Hippocampal formation (tissue), 2 donors: ENCODE data around the gene CLCNKA.
"Not testable (repeated sequence)": the region's sequence is repeated elsewhere in the genome, so short reads cannot be mapped to it uniquely, and the experiment has no call there.

Experiments
- DNase-seq, 2 donors: peaks; one replicate each; lab custom pipeline; 2025; lab: John Stamatoyannopoulos, UW

The CLCNKA gene

DNA sequence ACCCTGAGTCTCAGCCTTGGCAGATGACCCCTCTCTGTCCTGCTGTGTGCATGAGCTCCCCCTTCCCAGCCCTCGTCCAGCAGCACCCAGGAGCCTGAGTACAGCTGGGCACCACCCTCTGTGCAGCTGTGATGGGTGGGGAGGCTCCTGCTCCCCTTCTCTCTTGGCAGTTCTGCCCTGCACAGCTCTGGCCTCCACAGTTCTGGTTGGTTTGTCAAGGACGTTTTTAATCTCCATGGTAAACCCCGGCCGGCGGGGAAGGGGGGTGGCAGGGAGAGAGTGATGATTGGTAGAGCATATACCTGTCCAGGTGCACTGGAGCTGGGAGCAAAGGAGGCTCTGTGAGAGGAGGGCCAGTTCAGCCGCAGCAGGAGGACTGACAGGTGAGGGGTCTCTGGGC, at the start of gene CLCNKA:
TSS of gene CLCNKA (plus strand) at position 356 of the 400 bp plus-strand sequence. CDS start 584 bp downstream, outside the sequence.
- no peak for DNase-seq

DNA sequence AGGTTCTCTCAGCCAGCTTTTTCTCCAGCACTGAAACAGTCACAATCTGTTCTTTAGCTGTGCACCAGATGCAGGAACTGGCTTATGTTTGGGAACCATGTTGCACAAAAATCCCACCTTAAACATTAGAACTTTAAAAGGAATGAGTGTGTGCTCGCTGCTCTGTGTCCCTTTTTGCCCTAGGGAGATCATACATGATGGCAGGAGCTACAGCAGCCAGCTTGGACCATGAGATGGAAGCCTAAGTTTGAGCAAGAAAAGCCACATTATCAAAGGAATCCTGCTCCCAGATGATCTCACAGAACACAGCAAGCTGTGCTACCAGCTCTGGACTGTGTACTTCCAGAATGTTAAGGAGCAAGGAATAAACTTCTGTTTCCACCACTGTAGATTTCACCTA, 49.4 kb upstream of the CLCNKA start:
- no peak for DNase-seq

DNA sequence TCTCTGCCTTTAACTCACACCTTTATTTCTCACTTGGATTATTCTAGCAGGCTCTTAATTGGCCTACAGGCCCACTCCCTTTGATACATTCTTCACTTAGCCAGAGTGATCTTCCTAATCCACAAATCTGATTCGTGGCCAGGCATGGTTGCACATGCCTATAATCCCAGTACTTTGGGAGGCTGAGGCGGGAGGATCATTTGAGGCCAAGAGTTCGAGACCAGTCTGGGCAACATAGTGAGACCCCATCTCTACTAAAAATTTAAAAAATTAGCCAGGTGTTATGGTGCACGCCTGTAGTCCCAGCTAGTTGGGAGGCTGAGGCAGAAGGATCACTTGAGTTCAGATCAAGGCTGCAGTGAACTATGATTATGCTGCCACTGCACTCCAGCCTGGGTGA, 48.1 kb upstream of the CLCNKA start:
- DNase-seq, result no peak

DNA sequence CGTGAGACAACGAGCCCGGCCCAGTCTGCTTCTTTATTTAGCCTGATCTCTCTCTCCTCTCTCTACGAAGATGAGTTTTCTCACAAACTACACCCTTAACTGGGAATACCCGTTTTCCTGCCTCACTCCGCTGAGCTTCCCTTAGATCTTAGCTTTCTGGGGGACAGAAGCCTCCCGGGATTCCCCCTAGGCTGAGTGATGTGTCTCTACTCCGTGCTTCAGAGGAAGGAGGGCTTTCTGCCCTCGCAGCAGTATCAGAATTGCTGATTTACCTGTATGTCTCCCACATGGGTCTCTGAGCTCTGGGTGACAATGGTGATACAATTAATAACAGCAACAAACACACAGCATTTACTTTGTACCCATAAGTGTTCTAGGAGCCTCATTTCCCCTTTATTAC, 47.0 kb upstream of the CLCNKA start:
- DNase-seq, result no peak

DNA sequence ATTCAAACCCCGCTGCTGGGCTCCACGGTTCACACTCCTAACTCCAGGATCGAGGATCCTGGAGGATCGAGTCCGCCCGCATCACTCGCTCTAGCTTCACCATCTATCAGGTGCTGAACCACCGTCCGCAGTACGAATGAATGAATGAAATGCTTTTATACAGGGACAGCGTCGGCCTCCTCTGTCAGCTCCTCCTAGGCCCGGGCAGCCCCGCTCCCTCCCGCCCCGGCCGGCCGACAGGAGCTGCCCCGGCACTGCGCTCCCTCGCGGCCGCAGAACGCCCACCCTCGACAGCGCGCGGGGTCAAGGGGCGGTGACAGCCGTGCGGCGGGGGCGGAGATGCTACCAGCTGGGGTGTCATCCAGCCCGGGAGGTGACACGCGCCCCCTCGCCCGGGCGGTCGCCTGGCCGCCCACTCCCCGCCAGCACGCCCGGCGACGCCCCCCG, 46.5 kb upstream of the CLCNKA start:
- DNase-seq, result peak; percentile 51 to 79

DNA sequence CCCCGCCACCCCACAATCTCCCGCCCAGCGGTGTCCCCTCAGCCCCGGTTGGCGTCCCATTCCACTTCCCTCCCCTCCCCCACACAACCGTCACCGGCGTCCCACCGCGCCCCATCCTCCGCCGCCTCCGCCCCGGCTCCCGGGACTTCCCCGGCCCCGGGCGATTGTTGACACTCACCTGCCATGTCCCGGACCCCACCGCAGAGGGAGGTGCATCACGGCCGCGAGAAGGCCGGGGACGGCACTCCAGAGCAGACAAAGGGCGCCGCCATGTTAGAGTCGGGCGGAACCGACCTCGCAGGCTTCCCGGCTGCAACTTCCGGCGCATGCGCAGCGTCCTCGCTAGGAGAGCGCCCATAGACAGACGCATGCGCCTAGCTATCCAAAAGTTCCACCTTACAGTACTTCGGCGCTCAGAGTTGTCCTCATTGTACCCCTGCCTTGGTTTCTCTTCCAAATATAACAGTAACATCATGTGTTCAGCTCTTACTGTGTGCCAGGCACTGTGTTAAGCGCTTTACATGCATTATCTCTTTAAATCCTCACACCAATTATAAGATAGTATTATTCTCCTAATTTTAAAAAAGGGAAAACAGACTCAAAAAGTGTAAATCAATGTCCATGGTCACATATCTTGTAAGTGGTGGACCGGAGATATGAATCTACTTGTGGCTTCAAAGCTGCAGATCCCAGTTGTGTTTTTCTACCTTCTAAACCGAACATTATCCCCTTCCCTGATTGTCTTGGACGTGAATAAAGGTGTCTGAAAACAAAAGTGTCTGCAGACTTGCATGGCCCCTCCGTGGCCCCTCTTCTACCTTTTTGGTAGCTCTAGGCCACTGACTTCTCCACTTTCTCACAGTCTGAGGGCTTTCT, 45.8 kb upstream of the CLCNKA start, which contains the start of gene ZBTB17:
TSS of gene ZBTB17 (minus strand) at position 297 of the 876 bp plus-strand sequence. CDS start 27,606 bp downstream, outside the sequence.
- peak; percentile 83 to 90 for DNase-seq

DNA sequence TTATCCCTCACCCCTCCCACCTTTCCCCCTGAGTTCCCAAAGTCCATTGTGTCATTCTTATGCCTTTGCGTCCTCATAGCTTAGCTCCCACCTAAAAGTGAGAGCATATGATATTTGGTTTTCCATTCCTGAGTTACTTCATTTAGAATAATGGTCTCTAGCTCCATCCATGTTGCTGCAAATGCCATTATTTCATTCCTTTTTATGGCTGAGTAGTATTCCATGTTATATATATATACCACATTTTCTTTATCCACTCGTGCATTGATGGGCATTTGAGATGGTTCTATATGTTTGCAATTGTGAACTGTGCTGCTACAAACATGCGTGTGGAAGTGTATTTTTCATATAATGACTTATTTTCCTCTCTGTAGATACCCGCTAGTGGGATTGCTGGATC, 43.9 kb upstream of the CLCNKA start:
- DNase-seq, result not testable (repeated sequence)

DNA sequence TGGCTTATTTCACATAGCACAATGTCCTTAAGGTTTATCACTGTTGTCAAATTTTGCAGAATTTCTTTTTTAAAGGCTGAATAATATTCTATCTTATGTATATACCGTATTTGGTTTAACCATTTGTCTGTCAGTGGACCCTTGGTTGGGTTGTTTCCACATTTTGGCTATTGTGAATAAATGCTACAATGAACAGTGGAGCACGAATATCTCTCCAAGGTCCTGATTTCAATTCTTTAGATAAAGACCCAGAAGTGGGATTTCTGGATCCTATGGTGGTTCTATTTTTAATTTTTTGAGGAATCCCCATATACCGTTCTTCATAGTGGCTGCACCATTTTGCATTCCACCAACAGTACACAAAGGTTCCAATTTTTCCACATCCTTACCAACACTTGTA, 40.2 kb upstream of the CLCNKA start:
- no peak for DNase-seq

DNA sequence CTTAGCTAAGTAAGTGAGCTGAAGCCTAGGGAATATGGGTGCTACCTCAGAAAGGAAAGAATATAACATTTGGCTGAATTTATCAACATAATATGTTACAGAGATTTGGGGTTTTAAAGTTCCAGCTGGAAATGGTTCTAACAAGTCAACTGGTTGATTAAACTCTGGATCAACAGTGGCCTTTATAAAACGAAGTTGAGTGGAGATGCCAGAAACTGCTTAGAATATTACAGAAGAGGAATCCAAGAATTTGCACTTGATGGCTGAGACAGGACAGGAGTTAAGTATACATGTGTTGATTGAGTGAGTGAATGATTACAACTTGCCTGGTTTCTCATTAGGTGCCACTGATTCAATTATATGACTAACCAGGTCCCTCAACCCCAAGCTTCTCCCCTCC, 38.6 kb upstream of the CLCNKA start:
- no peak for DNase-seq

DNA sequence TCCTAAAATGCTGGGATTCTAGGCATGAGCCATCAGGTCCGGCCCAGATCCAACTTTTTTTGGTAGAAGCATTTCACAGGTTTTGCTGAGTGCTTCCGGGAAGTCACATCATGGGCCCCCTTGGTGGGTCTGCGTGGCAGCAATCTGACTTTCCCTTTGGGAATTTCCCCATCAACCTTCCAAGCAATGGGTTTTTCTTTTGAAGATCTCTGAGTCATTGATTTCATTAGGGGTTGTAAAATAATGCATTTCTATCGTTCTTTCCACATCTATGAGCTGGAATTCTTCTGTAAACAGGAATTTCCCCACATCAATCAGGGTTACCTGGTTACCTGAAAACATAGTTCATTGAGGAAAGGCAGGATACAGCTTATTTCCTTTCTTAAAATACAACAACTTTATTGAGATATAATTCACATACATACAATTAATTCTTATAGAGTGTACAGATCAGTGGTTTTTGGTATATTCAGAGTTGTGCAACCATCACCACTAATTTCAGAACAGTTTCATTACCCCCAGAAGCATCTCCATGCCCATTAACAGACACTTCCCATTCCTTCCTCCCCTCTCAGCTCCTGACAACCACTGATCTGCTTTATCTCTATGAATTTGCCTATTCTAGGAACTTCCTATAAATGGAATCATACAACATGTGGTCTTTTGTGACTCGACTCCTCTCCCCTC, 36.1 kb upstream of the CLCNKA start:
- no peak for DNase-seq

DNA sequence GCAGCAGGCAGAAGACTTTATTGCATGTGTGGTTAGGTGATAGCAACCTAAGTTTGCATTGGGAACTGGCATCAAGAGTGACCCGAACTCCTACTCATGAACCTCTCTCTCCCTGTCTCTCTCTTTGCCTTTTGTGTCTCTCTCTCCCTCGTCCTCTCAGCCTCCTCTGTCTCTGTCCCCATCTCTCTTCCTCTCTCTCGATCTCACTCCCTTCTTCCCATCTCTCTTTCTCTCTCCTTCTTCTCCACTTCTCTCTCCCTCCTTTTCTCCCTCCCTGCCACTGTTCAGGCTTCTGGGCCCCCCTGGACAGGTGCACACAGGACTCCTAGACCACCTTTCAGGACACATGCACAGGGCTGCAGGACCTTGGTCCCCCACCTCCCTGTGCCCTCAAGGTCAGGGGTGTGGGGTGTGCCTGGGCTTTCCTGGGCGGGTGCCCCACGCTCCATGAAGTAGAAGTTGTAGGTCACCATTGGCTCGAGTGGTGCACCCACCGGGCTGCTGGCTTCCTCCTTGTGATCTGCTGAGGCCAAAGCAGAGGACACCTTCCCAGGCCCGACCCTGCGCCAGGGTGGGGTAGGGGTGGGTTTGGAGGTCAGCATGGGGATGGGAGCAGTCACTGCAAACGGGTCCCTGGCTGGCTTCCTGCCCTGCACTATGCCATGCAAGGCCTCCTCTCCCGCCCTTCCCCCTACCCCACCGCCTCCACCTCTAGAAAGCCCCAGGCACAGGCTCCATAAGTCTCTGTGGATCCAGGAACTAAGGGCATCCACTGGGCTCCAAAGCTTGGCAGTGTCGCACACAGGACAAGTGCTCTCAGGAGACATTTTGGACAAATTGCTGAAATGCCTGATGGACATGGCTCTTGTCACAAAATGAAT, 32.7 kb upstream of the CLCNKA start:
- DNase-seq, result no peak

DNA sequence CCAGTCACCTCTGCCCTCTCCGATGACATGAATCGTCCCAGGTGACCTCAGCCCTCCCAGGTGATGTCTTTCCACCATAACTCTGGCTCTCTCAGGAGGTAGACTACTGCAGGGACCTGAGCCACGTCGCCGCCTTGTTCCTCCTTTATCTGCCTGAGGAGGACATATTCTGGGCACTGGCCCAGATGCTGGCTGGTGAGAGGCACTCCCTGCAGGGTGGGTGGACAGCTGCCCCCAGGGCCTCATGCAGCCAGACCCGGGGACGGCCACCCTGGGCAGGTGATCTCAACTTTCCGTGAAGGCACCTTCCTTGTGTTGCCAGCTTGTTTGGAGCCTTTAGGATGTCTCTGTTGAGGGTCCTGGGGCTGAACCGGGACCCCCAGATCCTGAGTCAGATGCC, 32.1 kb upstream of the CLCNKA start:
- DNase-seq, result no peak

DNA sequence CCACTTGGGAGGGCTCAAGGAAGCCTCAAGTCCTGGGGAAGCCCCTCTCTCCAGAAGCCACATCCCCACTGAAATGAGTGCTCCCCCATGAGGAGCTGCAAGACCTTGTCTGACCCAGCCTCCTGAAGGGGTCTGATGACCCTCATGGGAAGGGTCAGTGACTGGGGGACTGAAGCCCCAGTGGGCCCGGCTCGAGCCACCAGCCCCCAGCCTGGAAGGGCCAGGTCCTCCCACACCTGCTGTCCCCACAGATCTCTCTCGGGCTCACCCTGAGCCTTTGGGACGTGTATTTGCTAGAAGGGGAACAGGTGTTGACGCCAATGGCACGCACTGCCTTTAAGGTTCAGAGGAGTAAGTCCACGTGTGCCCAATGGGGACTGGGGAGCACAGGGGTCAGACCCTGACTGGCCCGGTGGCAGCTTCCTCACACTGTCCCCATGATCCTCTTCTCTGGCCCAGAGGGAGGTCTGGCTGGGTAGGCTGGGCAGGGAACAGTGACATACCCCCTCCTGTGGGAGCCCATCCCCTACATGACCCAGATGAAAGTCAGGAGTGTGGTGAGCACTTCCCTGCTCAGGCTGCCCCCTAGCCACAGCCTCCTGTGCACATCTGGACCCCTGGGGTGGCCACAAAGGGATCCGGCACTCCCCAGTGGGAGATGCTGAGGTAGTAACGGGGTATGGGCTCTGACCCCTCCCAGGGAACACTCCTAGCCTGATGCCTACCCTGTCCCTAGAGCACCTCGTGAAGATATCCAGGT, 30.2 kb upstream of the CLCNKA start:
- no peak for DNase-seq

DNA sequence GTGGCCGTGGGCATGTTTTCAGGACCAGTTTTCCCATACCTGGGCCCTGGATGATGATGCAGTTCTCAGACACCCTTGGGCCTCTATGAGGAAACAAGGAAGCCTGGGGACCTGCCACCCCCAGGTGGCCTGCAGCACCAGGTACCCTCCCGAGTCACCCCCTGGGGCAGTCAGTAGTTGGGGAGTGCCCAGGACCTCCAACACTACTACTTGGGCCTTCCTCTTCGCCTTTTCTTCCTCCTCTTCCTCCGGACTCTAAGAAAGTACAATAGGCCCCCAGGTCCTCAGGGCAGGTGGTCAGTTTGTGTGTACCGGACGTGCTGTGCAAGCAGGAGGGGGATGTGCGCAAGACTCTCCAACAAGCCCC, 29.7 kb upstream of the CLCNKA start:
- no peak for DNase-seq

DNA sequence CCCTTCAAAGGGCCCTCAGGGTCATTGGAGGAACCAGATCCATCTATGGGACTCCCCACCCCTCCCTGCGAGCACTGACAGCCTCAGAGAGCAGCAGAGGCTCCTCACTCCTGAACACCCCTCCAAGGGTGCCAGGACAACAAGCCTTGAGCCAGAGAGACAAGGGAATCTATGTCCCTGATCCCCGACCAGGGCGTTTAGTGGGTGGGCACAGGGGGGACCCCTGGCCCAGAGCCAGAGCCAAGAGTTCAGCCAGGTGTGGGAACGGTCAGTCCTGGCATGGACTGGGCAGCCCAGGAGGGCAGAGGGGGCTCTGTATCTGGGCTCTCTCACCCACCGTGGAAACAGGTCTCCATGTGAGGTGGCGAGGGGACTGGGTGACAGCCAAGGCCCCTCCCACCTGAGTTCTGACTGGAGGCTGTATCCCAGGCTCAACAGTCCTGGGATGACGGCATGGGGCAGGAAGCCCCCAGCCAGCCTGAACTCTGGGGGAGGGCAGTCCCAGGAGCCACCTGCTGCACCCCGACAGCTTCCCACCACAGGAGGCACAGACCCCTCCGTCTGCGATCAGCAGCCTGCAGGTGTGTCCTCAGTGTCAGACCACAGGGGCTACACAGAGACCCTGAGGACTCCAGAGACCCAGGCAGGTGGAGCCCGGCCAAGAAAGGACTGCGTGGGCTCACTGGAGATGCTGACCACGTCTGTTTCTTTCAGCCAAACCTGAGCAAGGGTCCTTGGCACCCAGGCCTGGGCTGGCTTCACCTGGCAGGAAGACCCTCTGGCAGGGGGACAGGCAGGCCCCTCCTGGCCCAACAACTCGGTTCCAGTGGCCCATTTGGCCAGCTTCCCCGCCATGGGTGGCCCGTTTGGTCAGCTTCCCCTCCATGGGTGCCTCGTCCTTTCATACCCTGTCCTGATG, 29.0 kb upstream of the CLCNKA start:
- DNase-seq, result no peak

DNA sequence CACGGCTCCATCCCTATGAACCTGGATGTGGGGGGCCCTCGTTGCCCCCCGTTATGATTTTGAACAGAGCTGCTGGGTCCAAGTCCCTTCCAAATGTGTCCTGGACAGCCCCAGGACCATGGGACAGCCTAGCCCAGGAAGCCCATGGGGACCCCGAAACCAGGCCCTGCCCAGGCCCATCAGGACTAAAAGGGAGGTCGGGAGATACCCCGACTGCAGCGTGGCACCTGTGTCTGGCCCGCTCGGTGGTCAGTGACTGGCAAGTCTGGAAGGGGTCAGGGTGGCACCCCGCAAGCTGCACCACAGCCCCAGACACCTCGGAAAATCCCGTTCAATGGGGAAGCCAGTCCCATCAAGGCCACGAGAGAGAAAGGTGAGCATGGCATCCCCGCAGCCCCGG, 28.2 kb upstream of the CLCNKA start:
- DNase-seq, result no peak

DNA sequence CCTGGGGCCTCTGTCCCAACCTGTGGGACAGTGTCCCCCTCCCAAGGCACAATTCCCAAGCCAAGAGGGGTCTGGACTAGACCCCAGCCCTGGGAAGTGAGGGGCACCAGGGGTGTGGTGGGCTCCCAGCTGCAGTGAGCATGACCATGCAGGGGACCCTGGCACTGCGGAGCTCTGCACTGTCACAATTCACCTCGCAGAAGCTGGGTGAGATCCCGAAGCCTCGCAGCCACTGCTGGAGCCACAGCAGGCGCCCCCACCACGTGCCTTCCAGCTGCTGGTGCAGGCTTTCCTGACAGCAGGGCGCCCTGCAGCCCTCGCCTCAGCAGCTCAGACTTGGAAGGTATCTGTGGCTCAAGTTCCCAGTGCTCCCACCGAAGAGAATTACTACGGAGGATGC, 27.8 kb upstream of the CLCNKA start:
- no peak for DNase-seq

DNA sequence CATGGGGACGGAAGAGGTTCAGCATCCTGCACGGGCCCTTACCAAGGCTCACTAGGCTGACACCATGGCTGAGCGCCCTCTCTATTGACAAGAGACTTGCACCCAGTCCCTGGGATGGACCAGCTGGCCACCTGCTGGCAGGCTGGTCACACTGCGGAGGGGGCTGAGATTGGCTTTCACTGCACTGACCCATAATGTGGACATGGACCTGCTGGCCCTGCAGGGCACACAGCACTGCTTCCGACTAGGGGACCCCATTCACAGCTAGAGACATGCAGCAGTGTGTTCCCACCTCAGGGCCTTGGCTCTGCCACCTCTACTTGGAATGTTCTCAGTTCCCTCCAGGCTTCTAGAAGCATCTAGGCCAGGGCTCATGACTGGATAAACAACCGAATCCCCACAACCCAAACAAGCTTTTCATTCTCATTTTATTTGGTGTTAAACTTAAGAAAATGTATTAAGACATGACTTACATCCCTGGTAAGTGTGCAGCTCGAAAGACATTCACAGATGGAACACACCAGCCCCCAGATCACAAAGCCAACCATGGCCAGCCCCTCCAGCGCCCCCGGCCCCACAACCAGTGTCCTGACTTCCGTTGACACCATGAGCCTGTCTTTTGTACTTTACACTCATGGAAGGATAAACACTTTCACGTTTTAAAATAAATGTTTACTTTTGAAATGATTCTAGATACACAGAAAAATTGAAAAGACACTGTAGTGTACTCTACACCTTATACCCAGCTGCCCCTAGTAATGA, 27.1 kb upstream of the CLCNKA start:
- peak; percentile 70 to 82 for DNase-seq

DNA sequence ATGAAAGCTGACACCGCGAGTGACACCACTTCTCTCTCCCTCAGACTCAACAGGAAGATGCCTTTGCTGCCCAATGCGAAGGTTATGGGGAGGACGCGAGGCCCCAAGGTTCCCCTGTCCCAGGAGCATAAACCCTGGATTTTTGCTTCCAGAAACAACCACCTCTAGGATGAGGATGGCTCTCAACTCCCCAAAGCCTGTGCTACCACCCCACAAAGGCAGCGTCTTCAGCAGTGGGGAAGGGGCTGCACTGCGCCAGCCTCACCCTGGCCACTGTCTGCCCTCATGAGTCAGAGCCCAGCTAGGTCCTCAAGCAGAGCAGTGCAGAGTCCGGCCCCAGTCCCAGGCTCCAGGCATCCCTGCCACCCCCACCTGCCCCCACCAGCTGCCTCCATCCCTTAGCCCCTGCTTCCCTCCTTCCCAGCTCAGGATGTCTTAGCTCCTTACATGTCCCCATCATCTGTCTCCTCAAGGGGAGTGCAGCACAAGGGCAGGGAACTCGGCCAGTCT, 24.7 kb upstream of the CLCNKA start:
- no peak for DNase-seq
